ENCODE measurements around the gene SCARB2.

Gene SCARB2

GRCh38 chr4:76199664-76200211 is 13.9 kb downstream of the SCARB2 start:
- peak overlapping the region; percentile 17 for H3K4me3 ChIP-seq (ENCODE audit: low read depth, low read length)
- TF ChIP-seq CTCF (IDR thresholded peaks at IDR 0.05; ENCODE audit: low read depth, low read length), result no peak

GRCh38 chr4:76198411-76199237 is 15.0 kb downstream of the SCARB2 start:
- H3K4me3 ChIP-seq (ENCODE audit: low read depth, low read length), result no peak overlapping the region
- TF ChIP-seq CTCF (IDR thresholded peaks at IDR 0.05; ENCODE audit: low read depth, low read length), result no peak

- TF ChIP-seq CTCF (IDR thresholded peaks at IDR 0.05; ENCODE audit: low read depth, low read length), result no peak
These were observed 15.6 kb downstream of the SCARB2 start for GRCh38 chr4:76197971-76198410.

GRCh38 chr4:76197031-76197743 is 16.4 kb downstream of the SCARB2 start:
- no peak overlapping the region for H3K4me3 ChIP-seq (ENCODE audit: low read depth, low read length)
- TF ChIP-seq CTCF (IDR thresholded peaks at IDR 0.05; ENCODE audit: low read depth, low read length), result no peak

More at GRCh38 chr4:76197971-76198410, 15.6 kb downstream of the SCARB2 start:
- no peak overlapping the region for H3K4me3 ChIP-seq (ENCODE audit: low read depth, low read length)

GRCh38 chr4:76196376-76196775 is 17.2 kb downstream of the SCARB2 start:
- no peak overlapping the region for H3K4me3 ChIP-seq (ENCODE audit: low read depth, low read length)
- no peak for TF ChIP-seq CTCF (IDR thresholded peaks at IDR 0.05; ENCODE audit: low read depth, low read length)

- no peak for TF ChIP-seq CTCF (IDR thresholded peaks at IDR 0.05; ENCODE audit: low read depth, low read length)
- no peak overlapping the region for H3K4me3 ChIP-seq (ENCODE audit: low read depth, low read length)
These were observed 18.3 kb downstream of the SCARB2 start for GRCh38 chr4:76195326-76195725.

- TF ChIP-seq CTCF (IDR thresholded peaks at IDR 0.05; ENCODE audit: low read depth, low read length), result no peak
- H3K4me3 ChIP-seq (ENCODE audit: low read depth, low read length), result no peak overlapping the region
These were observed 19.3 kb downstream of the SCARB2 start for GRCh38 chr4:76194325-76194724.

All from WI38 (cell line).